Keratinocyte (primary cell): ENCODE measurements around the gene B3GNT5. TPM values are rescaled to one million over a fixed set of nuclear protein-coding genes. Genes with fewer than 3 reads are reported as not detected.

ENCODE experiments used
- DNase-seq: peaks from one replicate; pipeline ENCODE4 v3.0.0-alpha.2; 2011; ENCODE audit warnings: low read depth, missing footprints, low spot score
- FAIRE-seq: peaks from 2 replicates; lab custom pipeline; 2011; peaks lifted over from hg19 to GRCh38; lab: Jason Lieb, UNC
- H2AFZ ChIP-seq: 2 replicates; pipeline ENCODE4 v1.6.0; 2012; ENCODE audit warnings: low read length, control low read depth, inconsistent platforms; ENCODE audit not compliant: control insufficient read depth
- H3K27ac ChIP-seq: 2 replicates; pipeline ENCODE4 v1.5.1; 2011; ENCODE audit warnings: low read length; ENCODE audit not compliant: control insufficient read depth, insufficient read depth
- H3K27me3 ChIP-seq: 3 replicates; pipeline ENCODE4 v1.6.0; 2011; ENCODE audit warnings: low read length; ENCODE audit not compliant: control insufficient read depth, insufficient read depth; ENCODE audit errors: extremely low read depth
- H3K36me3 ChIP-seq, 2 experiments: 2 replicates in 1 of 2; 3 replicates in 1 of 2; pipeline ENCODE4 v1.5.1; 2011; ENCODE audit warnings: low read length in 2 of 2, mild to moderate bottlenecking in 1 of 2; ENCODE audit not compliant: control insufficient read depth in 2 of 2, insufficient read depth in 2 of 2; ENCODE audit errors: extremely low read depth in 1 of 2
- H3K4me1 ChIP-seq: 3 replicates; pipeline ENCODE4 v1.5.1; 2011; ENCODE audit warnings: low read length; ENCODE audit not compliant: control insufficient read depth, insufficient read depth; ENCODE audit errors: extremely low read depth
- H3K4me2 ChIP-seq: 3 replicates; pipeline ENCODE4 v1.6.0; 2011; ENCODE audit warnings: low read depth, low read length; ENCODE audit not compliant: control insufficient read depth, insufficient read depth; ENCODE audit errors: extremely low read depth
- H3K4me3 ChIP-seq, 3 experiments: fragments of 200-600 bp in 1 of 3; sonication (generic) in 1 of 3; 2 replicates in 2 of 3; 3 replicates in 1 of 3; pipeline ENCODE4 v1.5.1; 2011 to 2016; ENCODE audit warnings: low read length in 3 of 3, mild to moderate bottlenecking in 3 of 3, control low read depth in 2 of 3, inconsistent platforms in 1 of 3, low read depth in 1 of 3, mixed read lengths in 1 of 3, mixed run types in 1 of 3, moderate library complexity in 1 of 3; ENCODE audit not compliant: control insufficient read depth in 2 of 3, insufficient read depth in 2 of 3; ENCODE audit errors: extremely low read depth in 1 of 3
- H3K79me2 ChIP-seq: 2 replicates; pipeline ENCODE4 v1.6.0; 2012; ENCODE audit warnings: low read length; ENCODE audit not compliant: control insufficient read depth, insufficient read depth
- H3K9ac ChIP-seq: 3 replicates; pipeline ENCODE4 v1.6.0; 2011; ENCODE audit warnings: low read length; ENCODE audit not compliant: control insufficient read depth, insufficient read depth; ENCODE audit errors: extremely low read depth
- H3K9me1 ChIP-seq: 3 replicates; pipeline ENCODE4 v1.6.0; 2011; ENCODE audit warnings: low read length; ENCODE audit not compliant: control insufficient read depth, insufficient read depth; ENCODE audit errors: extremely low read depth
- H3K9me3 ChIP-seq: 2 replicates; pipeline ENCODE4 v1.5.1; 2012; ENCODE audit warnings: low read depth, low read length; ENCODE audit not compliant: control insufficient read depth
- H4K20me1 ChIP-seq: 3 replicates; pipeline ENCODE4 v1.6.0; 2011; ENCODE audit warnings: low read length; ENCODE audit not compliant: control insufficient read depth, insufficient read depth; ENCODE audit errors: extremely low read depth
- EZH2 ChIP-seq: IDR thresholded peaks from one replicate; pipeline ENCODE4 v1.6.1; 2012; ENCODE audit warnings: inconsistent platforms, mild to moderate bottlenecking, low read length, moderate library complexity
- dilution Hi-C: fragments of 300-500 bp; cut with MboI; formaldehyde crosslinking; loops from one replicate; pipeline ENCODE4 v1.7.0; 2020; ENCODE audit warnings: low sequenced_read_pairs; ENCODE audit not compliant: extremely low pct_ligation_motif_present
- polyA plus RNA-seq, 5 experiments: library from polyadenylated mRNA; depleted of rRNA in 3 of 5; stranded (reverse) in 3 of 5; stranded (forward) in 1 of 5; unstranded in 1 of 5; fragments of >200 nt; gene quantifications; 1 replicate in 1 of 5; 2 replicates in 3 of 5; 3 replicates in 1 of 5; pipeline versions ENCODE4 v1.2.1 to v1.2.3, GENCODE V29; 2011 to 2012; ENCODE audit warnings: missing spikeins in 2 of 5, low read depth in 1 of 5, low replicate concordance in 1 of 5
- TF ChIP-seq, protein P1 (sequence below), 3 experiments: IDR thresholded peaks in 1 of 3; conservative IDR thresholded peaks in 1 of 3; optimal IDR thresholded peaks in 1 of 3; 2 replicates in 2 of 3; 3 replicates in 1 of 3; pipeline versions ENCODE3 to v1.5.1; 2011; ENCODE audit warnings: low read length in 3 of 3, mild to moderate bottlenecking in 3 of 3, moderate library complexity in 2 of 3, control low read depth in 1 of 3, inconsistent platforms in 1 of 3; ENCODE audit not compliant: insufficient read depth in 2 of 3; ENCODE audit errors: extremely low read depth in 1 of 3

B3GNT5 gene
- polyA plus RNA-seq, 1 donor (not counting 4 experiments of a cell fraction or from before 2014, with no cell fraction given) = 66.6 TPM

DNA sequence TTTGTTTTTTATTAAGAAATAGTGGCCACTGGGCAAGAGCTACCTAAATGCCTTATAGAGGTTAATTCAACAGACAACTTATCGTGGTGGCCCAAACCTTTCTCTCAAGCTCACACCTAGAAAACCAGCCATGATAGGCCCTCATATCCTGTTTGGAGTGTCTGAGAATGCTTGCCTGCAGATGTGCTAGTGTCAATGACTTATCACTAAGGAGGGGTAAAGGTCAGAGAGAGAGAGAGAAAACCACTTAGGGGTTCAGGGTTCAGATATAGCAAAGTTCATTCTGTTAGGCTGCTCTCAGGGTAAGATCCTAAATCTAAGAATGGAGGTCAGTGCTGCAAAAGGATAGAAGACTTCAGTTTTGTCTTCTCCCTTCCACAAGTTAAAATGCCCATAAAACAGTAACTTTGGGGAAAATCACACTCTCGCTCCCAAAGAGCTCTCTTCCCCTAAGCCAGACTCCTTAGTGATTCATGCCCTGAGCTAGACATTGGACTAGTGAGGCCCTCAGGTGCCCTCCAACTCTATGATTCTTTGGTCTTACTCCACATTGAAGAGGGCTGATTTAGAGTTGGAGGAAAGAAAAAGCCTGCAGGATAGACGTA, 30.3 kb upstream of the B3GNT5 start:
- no peak overlapping the region for H2AFZ ChIP-seq
- DNase-seq (no peak), FAIRE-seq (no peak)
- no peak overlapping the region for H3K27ac ChIP-seq
- H3K4me1 ChIP-seq = peaks cover 11% of the 10 kb centered on the region
- no peak overlapping the region for H3K4me2 ChIP-seq
- H3K27me3 ChIP-seq = no peaks in the 10 kb centered on the region
- no peak overlapping the region for H3K4me3 ChIP-seq
- TF ChIP-seq EZH2 = no peak
- TF ChIP-seq, protein P1, sequence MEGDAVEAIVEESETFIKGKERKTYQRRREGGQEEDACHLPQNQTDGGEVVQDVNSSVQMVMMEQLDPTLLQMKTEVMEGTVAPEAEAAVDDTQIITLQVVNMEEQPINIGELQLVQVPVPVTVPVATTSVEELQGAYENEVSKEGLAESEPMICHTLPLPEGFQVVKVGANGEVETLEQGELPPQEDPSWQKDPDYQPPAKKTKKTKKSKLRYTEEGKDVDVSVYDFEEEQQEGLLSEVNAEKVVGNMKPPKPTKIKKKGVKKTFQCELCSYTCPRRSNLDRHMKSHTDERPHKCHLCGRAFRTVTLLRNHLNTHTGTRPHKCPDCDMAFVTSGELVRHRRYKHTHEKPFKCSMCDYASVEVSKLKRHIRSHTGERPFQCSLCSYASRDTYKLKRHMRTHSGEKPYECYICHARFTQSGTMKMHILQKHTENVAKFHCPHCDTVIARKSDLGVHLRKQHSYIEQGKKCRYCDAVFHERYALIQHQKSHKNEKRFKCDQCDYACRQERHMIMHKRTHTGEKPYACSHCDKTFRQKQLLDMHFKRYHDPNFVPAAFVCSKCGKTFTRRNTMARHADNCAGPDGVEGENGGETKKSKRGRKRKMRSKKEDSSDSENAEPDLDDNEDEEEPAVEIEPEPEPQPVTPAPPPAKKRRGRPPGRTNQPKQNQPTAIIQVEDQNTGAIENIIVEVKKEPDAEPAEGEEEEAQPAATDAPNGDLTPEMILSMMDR (optimal IDR thresholded peaks at IDR 0.05 in 1 of 3, IDR thresholded peaks at IDR 0.05 in 1 of 3, conservative IDR thresholded peaks at IDR 0.05 in 1 of 3; ENCODE audit: extremely low read depth in 1 of 3, insufficient read depth in 2 of 3, low read length in 3 of 3) = no peak
- H3K9me1 ChIP-seq = no peaks in the 10 kb centered on the region
- no peaks in the 10 kb centered on the region for H3K9me3 ChIP-seq
- dilution Hi-C loops = no loop called here
- H3K9ac ChIP-seq = no peak overlapping the region
- H3K36me3 ChIP-seq = no peaks in the 10 kb centered on the region
- H4K20me1 ChIP-seq = no peaks in the 10 kb centered on the region
- no peaks in the 10 kb centered on the region for H3K79me2 ChIP-seq

DNA sequence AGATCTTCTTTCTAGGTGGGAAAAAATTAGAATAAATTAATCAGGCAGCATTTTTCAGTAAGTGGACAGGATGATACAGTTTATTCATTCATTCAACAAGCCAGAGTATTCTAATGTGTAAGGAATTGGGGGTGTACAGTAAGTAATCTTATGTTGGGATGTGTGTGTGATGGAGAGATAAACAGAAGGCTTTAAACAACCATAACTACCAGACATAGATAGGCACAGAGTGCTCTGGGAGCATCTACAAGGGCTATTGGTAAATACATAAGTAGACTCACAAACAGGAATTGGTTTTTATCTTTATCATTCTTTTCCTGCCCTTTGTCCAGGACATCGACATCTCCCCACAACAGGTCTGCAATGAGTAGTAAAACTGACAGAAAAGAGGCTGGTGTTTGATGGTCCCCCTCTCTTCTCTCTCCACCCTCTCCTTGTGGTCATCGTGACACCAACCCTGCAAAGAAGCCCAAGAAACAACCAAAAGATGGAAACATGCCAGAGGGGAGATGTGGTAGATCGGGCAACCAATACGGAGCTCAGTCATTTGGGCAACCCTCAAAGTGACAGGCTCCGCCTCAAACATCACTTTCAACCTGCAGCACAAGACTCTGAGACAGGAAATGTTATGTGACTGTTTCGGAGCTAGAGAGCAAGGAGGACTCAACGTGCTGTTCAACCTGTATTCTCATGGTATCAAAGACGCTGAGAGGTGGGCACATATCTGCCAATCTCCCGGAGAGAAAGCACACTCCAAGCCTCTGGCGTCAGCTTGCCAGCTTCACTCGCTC, 28.7 kb upstream of the B3GNT5 start:
- FAIRE-seq = no peak

More for the DNA sequence above, 28.7 kb upstream of the B3GNT5 start:
- dilution Hi-C loops = no loop called here
- no peak for TF ChIP-seq EZH2
- TF ChIP-seq, protein P1 (optimal IDR thresholded peaks at IDR 0.05 in 1 of 3, IDR thresholded peaks at IDR 0.05 in 1 of 3, conservative IDR thresholded peaks at IDR 0.05 in 1 of 3; ENCODE audit: extremely low read depth in 1 of 3, insufficient read depth in 2 of 3, low read length in 3 of 3) = no peak
- no peak for DNase-seq
- no peaks in the 10 kb centered on the region for H3K79me2 ChIP-seq
- no peak overlapping the region for H3K4me2 ChIP-seq
- H4K20me1 ChIP-seq = no peaks in the 10 kb centered on the region
- no peak overlapping the region for H2AFZ ChIP-seq
- H3K9me1 ChIP-seq = no peaks in the 10 kb centered on the region
- H3K9ac ChIP-seq = no peak overlapping the region
- no peaks in the 10 kb centered on the region for H3K27me3 ChIP-seq
- H3K4me3 ChIP-seq = no peak overlapping the region
- H3K36me3 ChIP-seq = no peaks in the 10 kb centered on the region
- no peak overlapping the region for H3K27ac ChIP-seq
- H3K4me1 ChIP-seq = peaks cover 11% of the 10 kb centered on the region
- H3K9me3 ChIP-seq = no peaks in the 10 kb centered on the region
